Ureter (tissue), 1 donor: ENCODE measurements around the gene TLE4. TPM values are rescaled to one million over a fixed set of nuclear protein-coding genes. Genes with fewer than 3 reads are reported as not detected.

ENCODE experiments used
- DNase-seq: peaks from one replicate; pipeline ENCODE4 v3.0.0-alpha.2; 2020; ENCODE audit warnings: low spot score
- total RNA-seq: library from RNA; stranded (reverse); gene quantifications from one replicate; pipeline ENCODE4 v1.2.4, GENCODE V29; 2023
- donor health status: DM: yes; HTN: yes; CAD: no.

TLE4 gene
- total RNA-seq, 1 donor from 2014 or later, result 91.9 TPM

GRCh38 chr9:79663300-79663699, 91.5 kb downstream of the TLE4 start:
- no peak for DNase-seq

GRCh38 chr9:79663878-79664277, 92.1 kb downstream of the TLE4 start:
- DNase-seq, result no peak

GRCh38 chr9:79664375-79664831, 92.6 kb downstream of the TLE4 start:
- DNase-seq, result no peak

GRCh38 chr9:79665369-79665768, 93.6 kb downstream of the TLE4 start:
- no peak for DNase-seq

- DNase-seq, result no peak
Measured at GRCh38 chr9:79665931-79666330, 94.2 kb downstream of the TLE4 start.

GRCh38 chr9:79667120-79667519, 95.4 kb downstream of the TLE4 start:
- no peak for DNase-seq

GRCh38 chr9:79667817-79668436, 96.2 kb downstream of the TLE4 start:
- DNase-seq, result no peak

GRCh38 chr9:79668956-79669355, 97.2 kb downstream of the TLE4 start:
- DNase-seq, result no peak

- no peak for DNase-seq
Measured at GRCh38 chr9:79670269-79670961, 98.7 kb downstream of the TLE4 start.

GRCh38 chr9:79671558-79671957, 99.8 kb downstream of the TLE4 start:
- DNase-seq, result no peak

GRCh38 chr9:79672236-79672635, 100.5 kb downstream of the TLE4 start:
- no peak for DNase-seq

- DNase-seq, result no peak
Measured at GRCh38 chr9:79672891-79673290, 101.1 kb downstream of the TLE4 start.

GRCh38 chr9:79673614-79674013, 101.8 kb downstream of the TLE4 start:
- DNase-seq, result no peak

- DNase-seq, result no peak
Measured at GRCh38 chr9:79674052-79674777, 102.5 kb downstream of the TLE4 start.

GRCh38 chr9:79681576-79681975, 109.8 kb downstream of the TLE4 start:
- no peak for DNase-seq

- no peak for DNase-seq
Measured at GRCh38 chr9:79682076-79682736, 110.4 kb downstream of the TLE4 start.

- no peak for DNase-seq
Measured at GRCh38 chr9:79684059-79684458, 112.3 kb downstream of the TLE4 start.

GRCh38 chr9:79684711-79685575, 113.2 kb downstream of the TLE4 start:
- DNase-seq, result no peak

GRCh38 chr9:79685577-79685976, 113.8 kb downstream of the TLE4 start:
- DNase-seq, result no peak

- no peak for DNase-seq
Measured at GRCh38 chr9:79686381-79687130, 114.8 kb downstream of the TLE4 start.

GRCh38 chr9:79687131-79687447, 115.3 kb downstream of the TLE4 start:
- no peak for DNase-seq
